GM21381 (cell line): ENCODE data around the gene KIF26B.

Experiments
- ATAC-seq: cut with Tn5 transposase; IDR thresholded peaks from one replicate; pipeline ENCODE4 v1.9.1; 2021; ENCODE audit warnings: mild to moderate bottlenecking, moderate library complexity; ENCODE audit not compliant: unreplicated experiment

The KIF26B gene

DNA sequence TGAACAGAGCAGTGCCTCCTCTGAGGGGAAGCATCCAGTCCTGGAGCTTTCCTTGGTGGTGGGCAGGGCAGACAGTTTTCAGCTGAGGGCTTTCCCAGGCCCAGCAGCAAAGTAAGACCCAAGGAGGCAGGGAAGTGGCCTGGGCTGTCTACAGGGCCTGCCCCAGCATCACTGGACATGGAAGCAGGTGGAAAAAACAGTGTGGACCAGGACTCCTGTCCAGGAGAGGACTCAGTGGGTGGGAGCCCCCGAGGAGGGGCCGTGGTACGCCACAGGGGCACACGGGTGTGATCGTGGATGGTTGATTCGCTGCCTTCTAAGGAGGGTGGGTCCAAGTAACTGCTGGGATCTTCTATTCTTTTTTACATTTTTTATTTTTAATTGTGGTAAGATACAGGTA, 387.6 kb downstream of the KIF26B start:
- no peak for ATAC-seq

DNA sequence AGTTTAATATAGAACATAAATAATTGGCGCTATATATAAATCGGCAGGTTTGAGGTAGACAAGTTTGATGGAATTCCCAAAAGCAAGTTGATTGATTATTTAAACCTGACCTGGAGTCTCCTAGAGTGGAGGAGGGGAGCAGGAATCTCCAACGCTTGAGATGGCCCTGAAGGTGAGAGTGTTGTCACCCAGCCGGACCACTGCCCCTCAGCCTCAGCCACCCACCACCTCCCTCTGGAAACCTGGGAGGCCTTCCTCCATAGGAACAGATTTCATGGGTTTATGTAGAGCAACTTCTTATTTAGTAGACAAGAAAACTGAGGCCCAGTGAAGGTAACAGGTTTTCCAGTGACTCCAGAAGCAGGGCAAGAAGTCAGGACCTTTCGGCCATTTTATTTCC, 389.5 kb downstream of the KIF26B start:
- ATAC-seq = no peak

DNA sequence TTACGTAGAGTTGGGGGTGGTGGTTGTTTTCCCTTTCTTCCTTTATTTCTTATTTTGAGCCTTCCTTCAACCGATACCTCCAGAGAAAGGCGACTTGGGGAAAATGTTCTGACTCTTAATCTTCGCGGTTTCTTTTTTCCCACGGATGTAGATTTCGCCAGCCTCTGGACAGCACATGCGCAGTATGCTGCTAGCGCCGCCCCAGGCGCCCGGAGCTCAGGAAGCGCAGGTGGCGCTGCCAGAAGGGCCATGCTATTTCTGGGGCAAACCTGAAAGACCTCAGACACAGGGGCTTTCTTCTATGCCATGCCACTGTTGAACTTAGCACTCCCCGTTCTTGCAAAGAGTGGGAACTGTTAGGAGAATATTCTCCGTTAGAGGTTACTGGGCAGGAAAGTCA, 392.1 kb downstream of the KIF26B start:
- no peak for ATAC-seq

DNA sequence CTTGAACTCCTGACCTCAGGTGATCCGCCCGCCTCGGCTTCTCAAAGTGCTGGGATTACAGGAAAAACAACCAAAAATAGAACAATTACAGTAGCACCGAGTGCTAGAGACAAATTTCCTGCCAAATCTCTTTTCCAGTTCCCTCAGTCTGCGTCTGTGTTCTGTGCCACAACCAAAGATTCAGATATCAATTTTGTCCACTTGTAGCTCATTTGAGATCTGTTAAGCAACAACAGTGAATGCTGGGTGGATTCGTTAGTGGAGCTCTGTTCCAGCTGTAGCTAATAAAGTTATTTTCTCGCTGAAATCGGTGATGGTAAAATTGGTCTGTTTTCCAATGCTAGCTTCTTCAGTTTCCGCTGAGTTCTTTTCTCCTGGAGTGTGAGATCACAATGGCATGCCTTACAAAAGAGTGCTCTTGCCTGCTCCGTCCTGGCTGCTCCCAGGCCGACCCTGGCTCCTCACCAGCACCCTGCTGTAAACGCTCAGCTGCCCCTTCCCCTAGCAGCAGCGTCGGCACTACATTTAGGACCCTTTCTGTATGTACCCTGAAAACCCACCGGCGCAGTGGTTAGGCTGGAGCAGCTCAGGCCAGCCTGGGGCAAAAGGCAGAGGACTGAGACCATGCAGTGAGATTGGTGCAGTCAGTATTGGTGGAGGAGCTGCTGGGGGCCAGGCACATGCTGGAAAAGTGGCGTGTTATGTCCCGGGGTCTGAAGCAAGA, 395.4 kb downstream of the KIF26B start:
- ATAC-seq = no peak

DNA sequence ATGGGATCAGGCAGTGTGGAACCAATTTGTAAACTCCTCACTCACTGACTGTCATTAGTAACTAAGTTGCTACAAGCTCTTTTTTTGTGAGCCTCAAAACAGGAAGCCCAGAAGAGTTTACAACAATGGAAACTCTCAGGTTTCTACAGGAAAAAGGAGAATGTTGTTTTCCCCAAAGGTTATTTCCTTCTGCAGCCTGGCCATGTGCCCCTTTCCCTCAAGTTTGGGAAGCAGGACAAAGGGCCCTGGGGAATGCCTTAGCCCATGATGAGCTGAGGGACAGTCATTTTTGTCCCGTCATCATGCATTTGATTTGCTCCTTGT, 395.9 kb downstream of the KIF26B start:
- ATAC-seq = no peak

DNA sequence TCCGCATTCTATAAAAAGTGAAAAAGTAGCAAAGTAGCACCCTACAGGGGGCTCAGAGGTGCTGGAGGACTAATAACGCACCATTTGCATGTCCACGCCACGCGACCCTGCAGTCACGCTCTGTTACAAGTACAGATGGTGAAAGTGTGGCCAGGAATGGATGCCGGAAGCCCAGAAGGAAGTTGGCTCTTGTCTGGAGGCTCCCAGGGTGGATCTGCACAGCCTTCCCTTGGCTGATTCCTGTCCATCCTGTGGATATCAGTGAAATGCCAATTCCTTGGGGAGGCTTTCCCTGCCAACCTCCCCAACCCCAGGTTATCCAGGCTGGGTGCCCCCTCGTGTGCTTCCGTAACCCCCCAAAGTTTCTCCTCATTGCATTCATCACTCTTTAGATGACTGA, 396.8 kb downstream of the KIF26B start:
- no peak for ATAC-seq

DNA sequence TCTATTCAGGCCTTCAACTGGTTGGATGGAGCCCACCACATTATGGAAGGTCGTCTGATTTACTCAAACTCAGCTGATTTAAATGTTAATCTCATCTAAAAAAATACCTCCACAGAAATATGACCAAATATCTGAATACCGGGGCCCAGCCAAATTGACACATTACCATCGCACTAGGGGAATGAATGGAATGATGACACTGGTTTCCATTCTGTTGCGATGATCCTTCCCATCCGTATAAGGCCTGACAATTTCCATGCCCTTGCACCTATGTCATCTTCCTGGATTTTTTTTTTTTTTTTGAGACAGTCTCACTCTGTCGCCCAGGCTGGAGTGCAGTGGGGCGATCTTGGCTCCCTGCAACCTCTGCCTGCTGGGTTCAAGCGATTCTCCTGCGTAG, 397.5 kb downstream of the KIF26B start:
- no peak for ATAC-seq

DNA sequence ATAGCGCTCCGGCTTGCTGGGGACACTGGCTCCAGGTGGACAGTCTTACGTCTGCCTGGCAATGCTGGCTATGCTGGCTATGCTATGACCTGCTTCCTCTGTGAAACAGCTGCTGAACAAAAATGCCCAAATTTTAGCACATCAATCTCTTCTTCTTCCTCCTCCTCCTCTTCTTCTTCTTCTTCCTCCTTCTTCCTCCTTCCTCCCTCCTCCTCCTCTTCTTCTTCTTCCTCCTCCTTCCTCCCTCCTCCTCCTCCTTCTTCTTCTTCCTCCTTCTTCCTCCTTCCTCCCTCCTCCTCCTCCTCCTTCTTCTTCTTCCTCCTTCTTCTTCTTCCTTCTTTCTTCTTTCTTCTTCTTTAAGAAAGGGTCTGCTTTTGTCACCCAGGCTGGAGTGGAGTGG, 401.3 kb downstream of the KIF26B start:
- ATAC-seq = no peak

DNA sequence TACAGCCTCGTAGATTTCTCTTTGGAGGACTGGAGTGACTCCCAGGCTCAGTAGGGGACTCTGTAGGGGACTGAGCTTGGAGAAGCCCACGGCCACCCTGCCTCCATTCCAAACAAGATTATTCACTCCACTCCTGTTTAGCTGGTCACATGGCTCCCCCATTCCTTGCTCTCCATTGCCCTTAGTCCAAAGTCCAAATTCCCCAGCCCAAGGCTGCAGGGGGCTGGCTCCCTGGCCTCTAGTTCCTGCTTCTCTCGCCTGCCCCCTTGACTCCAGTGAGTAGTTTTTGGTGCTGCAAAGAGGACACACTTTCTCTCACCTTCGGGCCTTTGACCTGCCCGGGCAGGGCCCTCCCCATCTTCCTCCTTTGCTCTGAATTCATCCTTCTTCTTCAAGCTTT, 403.3 kb downstream of the KIF26B start:
- ATAC-seq = no peak

DNA sequence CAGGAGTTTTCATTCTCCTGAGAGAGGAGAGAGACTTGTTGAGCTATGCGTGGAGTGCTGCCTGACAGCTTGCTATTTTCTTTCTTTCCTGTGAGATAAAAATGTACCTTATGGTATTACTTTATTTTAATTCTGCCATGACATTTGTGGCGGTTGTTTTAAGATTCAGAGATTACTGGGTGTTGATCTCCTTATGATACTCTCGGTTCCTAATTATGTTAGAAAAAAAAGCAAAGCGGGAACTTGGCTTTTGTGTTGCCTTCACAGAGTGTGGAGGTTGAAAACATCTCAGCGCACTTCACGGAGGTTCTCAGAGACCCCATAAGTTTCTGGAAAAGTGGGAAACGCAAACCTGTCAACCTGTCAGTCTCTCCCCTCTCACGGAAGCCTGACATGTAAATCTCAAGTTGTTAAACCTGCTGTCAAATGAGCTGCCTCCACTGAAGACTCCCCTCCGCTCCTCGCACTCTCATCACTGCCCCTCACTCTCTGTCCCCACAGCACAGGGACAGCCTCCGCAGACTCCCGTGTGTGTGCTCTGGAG, 405.6 kb downstream of the KIF26B start:
- no peak for ATAC-seq

DNA sequence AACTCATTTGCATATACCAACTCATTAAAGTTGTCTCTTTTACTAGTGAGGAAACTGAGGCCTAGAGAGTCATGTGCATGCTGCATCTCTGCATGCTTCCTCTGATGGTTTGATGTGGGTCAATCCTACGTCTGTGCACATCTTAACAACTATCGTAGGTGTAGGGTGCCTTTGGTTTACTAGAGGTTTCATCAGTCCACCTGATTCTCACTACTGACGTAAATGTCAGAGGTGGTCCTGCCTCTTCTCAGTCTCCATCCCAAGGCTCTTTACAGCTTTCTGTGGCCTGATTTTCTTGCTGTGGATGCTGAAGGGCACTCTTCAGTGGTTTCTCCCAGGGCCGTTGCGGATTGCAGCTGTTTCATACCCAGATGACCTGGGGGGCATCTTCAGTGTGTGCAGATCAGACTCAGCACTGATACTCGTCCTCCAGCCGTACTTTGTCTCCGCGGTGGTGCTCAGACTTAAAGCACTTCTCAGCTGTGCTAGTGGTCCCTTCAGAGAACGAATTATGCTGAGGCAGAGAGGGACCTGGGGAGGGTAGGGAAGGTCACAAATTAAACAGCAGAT, 407.0 kb downstream of the KIF26B start:
- no peak for ATAC-seq

DNA sequence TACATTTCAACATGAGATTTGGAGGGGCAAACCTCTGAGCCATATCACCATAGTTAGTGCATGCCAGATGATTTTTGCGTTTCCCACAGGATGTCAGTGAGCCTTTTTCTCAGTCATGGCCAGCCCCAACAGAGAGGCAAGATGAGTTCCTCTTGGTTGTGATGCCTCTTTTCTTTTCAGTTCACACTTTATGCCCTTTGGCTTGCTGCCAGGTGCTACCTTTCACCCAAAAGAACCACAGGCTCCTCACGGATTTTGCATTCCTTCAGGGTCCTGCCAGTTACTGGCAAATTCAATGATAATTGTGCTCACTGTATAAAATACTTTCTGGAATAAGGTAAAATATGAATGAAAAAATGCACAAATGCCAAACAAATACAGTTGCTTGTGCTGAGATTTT, 411.3 kb downstream of the KIF26B start:
- ATAC-seq = no peak

DNA sequence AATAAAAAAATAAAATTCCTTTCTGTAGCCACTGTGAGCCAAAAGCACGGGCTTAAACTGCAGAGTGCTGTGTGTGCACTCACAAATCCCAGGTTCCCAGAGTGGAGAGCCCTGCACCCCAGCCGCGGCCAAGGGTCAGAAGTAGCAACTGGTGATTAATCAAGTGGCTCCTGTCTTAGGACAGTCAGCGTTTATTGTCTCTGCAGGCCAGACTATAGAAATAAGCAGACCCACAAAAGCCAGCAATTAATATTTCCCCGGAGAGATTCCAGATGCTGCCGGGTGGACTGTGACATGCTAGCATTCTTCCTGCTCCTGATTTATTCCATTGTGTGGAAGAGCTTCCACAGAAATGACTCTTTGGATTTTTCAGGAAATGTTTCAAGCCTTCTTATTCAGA, 412.2 kb downstream of the KIF26B start:
- no peak for ATAC-seq

DNA sequence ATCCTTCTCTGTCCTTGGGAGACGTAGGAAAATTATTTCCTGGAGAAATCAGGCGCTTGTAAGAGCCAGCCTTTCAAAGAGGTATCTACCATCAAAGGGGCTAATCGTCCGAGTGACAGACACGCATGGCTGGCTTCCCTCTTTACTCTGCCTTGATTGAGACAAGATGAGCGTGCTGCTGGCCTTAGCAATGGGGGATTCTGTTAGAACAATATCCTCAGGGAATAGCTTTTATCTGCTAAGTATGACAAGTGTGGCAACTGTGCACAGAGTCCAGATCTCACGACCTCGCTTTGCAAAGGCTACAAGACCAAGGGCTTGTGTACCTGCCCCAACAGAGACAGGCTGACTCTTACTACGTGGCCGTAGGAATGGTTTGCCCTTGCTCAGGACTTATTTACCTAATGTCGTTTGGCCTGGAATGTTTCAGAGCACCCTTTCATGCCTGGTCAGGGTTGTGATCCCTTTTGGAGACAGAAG, 417.1 kb downstream of the KIF26B start:
- ATAC-seq = no peak

DNA sequence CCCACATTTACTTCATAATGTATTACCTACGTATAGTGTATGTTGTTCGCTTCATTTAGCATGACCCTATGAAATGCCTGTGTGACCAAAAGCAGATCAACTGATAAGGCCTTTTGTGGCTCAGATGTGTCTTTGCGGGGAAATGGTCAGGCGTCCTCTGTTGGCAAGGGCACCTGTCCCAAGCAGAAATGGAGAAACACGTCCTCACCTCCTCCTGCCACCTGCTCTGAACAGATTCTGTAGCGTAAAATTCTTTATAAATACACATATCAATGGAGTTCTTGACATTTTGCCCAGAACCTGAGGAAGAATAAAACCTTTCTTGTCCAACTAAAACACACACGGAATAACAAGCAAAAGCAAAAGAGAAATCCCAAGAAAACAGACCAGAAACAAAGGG, 417.9 kb downstream of the KIF26B start:
- ATAC-seq = no peak

DNA sequence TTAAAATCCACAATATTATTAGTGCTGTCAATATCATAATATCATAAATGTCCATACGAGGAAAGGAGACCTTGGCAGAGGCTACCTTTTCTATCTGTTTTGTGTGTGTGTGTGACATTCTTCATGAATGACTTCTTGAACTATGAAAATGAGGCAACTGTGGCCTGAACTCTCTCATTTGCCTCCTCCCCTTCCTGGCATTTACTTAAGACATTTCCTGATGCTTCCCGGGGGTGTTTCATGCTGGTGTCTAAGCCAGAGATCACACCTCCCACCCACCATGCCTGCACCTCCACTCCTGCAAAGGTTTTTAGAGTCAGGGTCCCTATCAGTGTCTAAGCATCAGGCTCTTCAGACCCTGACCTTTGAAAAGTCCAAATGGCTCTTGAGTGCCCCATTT, 420.9 kb downstream of the KIF26B start:
- no peak for ATAC-seq

DNA sequence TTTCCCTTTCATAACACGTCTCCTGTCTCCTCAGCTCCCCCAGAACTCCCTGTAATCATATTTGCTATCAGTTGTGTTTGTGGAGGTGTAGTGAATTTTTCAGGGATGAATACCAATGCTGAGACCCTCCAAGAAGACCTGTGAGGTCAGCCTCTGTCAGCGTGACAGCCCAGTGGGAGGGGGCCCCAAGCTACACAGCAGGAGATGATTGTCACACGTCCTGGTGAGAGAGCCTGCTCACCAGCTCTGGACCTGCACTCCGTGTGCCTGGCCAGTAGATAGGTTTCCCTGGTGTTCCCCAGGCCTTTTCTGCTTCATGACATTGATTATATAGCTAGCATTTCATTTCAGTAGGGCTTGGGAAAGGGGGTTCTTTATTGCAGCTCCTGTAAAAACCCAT, 421.5 kb downstream of the KIF26B start:
- ATAC-seq = no peak

DNA sequence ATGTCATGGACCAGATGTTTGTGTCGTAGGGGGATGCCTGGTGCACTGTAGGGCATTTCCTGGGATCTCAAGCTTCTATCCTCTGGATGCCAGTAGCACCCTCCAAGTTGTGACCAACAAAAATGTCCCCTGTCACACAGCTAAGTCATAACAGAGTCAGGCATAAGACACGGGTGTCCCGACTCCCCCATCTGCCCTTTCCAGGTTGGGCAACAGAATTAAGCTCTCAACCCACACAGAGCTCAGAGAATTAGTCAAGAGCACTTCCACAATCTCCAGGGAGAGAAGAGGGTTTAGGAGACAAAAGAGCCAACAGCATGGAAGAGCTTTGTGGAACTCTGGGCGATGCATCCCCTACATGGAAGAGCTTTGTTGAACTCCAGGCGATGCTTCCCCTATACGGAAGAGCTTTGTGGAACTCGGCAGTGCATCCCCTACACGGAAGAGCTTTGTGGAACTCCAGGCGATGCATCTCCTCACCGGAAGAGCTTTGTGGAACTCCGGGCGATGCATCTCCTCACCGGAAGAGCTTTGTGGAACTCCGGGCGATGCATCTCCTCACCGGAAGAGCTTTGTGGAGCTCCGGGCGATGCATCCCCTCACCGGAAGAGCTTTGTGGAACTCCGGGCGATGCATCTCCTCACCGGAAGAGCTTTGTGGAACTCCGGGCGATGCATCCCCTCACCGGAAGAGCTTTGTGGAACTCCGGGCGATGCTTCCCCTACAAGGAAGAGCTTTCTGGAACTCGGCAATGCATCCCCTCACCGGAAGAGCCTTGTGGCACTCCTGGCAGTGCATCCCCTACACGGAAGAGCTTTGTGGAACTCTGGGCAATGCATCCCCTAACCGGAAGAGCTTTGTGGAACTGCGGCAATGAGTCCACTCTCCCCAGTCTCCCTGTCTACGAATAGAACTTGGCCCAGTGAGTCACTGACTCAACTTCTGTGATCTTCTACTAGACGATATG, 422.7 kb downstream of the KIF26B start:
- no peak for ATAC-seq

DNA sequence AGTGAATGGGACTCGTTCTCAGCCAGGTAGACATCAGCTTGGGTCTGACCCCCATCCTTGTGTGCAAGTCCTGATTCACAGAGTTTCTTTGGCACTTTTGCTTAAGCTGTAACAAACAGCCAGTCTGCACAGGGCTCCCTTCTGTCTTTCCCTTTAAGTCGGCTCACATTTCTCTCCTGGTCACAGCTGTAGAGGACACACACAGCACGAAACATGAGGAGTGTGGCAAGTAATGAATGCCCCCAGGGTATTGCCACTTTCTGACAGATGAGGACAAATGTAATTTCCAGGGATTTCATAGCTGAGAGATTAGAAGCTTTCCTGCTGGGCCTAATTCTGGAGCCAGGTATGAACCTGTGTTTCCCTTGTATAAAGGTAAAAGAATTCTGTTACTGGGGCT, 423.5 kb downstream of the KIF26B start:
- no peak for ATAC-seq

DNA sequence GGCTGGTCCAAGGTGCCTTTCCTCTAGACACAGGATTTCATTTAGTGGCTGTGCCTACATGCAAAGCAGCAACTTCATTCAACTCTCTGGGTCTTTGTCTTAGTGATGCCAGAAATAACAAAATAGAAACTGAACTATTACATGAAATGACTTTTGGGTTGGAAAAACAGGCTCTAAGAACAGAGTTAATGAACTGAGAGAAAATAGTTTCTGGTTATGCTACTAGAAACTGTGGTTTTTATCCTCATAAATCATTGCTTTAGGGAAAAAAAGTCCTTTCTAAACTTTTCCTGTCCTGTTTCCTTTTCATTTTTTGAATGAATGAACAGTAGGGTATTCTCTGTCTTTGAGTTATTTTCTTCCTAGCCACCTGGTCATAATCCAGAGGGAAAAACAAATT, 424.0 kb downstream of the KIF26B start:
- no peak for ATAC-seq

DNA sequence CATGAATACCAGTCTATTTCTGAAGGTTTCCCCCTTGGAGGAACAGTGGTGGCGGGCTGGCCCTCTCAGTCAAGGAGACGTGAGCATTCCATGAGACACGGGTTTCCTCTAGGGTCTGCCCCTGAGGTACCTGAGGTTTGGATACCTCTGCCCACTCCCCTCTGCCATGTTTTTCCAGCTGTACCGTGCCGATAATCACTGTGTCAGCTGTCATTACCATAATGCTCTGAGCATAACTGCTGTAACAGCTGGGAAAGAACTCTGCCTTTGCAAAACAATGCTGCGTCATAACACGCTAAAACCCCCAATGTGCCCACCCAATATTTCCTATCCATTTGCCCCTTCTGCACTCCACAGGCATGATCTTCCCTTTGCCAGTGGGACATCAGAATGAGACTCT, 425.1 kb downstream of the KIF26B start:
- no peak for ATAC-seq

DNA sequence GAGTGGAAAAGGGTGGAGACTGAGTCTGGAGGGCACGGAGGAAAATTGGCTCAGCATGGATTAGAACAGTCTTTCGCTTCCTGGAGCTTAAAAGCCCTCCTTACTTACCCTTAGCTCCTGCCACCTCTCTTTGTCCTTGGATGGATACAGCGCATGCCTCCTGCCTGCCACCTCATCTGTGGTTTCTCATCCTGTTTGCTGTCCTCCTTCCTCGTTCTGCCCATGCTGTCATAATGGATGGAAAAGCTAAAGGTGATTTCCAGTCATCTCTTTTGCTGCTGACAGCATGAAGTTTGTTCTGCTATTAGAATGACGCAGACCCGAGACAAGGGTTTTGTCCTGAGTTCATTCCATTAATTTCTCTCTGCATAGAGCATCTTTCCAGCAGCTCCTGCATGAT, 425.9 kb downstream of the KIF26B start:
- no peak for ATAC-seq
